H1 (cell line): Measurements from ENCODE around the gene SLC1A4. TPM values are rescaled to one million over a fixed set of nuclear protein-coding genes. Genes with fewer than 3 reads are reported as not detected.

Experiments used
- CTCF ChIA-PET: fragments of 300-600 bp; sonication (Branson Sonifier 250); formaldehyde crosslinking; loops from one replicate; lab custom pipeline; 2021; ENCODE audit not compliant: partially characterized antibody; lab: Charles Lee
- POLR2A ChIA-PET: fragments of 300-600 bp; sonication (Branson Sonifier 250); formaldehyde crosslinking; loops from one replicate; lab custom pipeline; 2021; ENCODE audit warnings: inconsistent platforms; ENCODE audit not compliant: partially characterized antibody; lab: Charles Lee
- DNase-seq, 2 experiments: peaks; one replicate each; pipeline versions ENCODE4 v3.0.0 to v3.0.0-alpha.2; 2010 to 2022; ENCODE audit warnings: low spot score in 2 of 2, low read depth in 1 of 2, mixed read lengths in 1 of 2
- FAIRE-seq: peaks from 2 replicates; lab custom pipeline; 2011; peaks lifted over from hg19 to GRCh38; lab: Jason Lieb, UNC
- H2AFZ ChIP-seq: 2 replicates; pipeline ENCODE4 v1.8.1; 2012; ENCODE audit warnings: low read length, inconsistent platforms
- H2AK5ac ChIP-seq: 2 replicates; pipeline ENCODE4 v1.6.1; 2013; ENCODE audit warnings: low read depth, low read length
- H2BK120ac ChIP-seq: replicated peaks from 2 replicates; pipeline ENCODE3; 2013; ENCODE audit warnings: low read depth, low read length, inconsistent platforms
- H2BK12ac ChIP-seq: 2 replicates; pipeline ENCODE4 v1.6.1; 2013; ENCODE audit warnings: low read depth, low read length
- H2BK15ac ChIP-seq: 2 replicates; pipeline ENCODE4 v1.6.1; 2013; ENCODE audit warnings: low read length
- H2BK20ac ChIP-seq: 2 replicates; pipeline ENCODE4 v1.6.1; 2013; ENCODE audit warnings: low read length
- H2BK5ac ChIP-seq: 2 replicates; pipeline ENCODE4 v1.6.1; 2013; ENCODE audit warnings: low read depth, low read length
- H3K14ac ChIP-seq: 2 replicates; pipeline ENCODE4 v1.6.1; 2013; ENCODE audit warnings: inconsistent platforms; ENCODE audit not compliant: insufficient read length
- H3K18ac ChIP-seq: 2 replicates; pipeline ENCODE4 v1.6.1; 2013; ENCODE audit warnings: low read length; ENCODE audit errors: extremely low read depth
- H3K23ac ChIP-seq: 2 replicates; pipeline ENCODE4 v1.6.1; 2013; ENCODE audit warnings: inconsistent platforms; ENCODE audit not compliant: insufficient read length
- H3K23me2 ChIP-seq: 2 replicates; pipeline ENCODE4 v1.6.1; 2013; ENCODE audit warnings: low read depth, low read length
- H3K27ac ChIP-seq: 2 replicates; pipeline ENCODE4 v1.6.1; 2011; ENCODE audit warnings: low read depth, low read length, inconsistent platforms
- H3K27me3 ChIP-seq, 4 experiments: replicated peaks in 1 of 4; 1 replicate in 1 of 4; 2 replicates in 3 of 4; pipeline versions ENCODE4 v1.6.1 to v1.8.1; 2011 to 2013; ENCODE audit warnings: low read length in 3 of 4, mild to moderate bottlenecking in 3 of 4, inconsistent platforms in 2 of 4, mixed read lengths in 2 of 4, moderate library complexity in 1 of 4; ENCODE audit not compliant: control insufficient read depth in 3 of 4, insufficient read depth in 3 of 4; ENCODE audit errors: extremely low read depth in 1 of 4
- H3K36me3 ChIP-seq, 4 experiments: 2 replicates each; pipeline versions ENCODE4 v1.6.1 to v1.8.1; 2011 to 2013; ENCODE audit warnings: mild to moderate bottlenecking in 4 of 4, low read length in 3 of 4, moderate library complexity in 2 of 4, control low read depth in 1 of 4, inconsistent platforms in 1 of 4; ENCODE audit not compliant: insufficient read depth in 4 of 4, control insufficient read depth in 2 of 4
- H3K4ac ChIP-seq: replicated peaks from 2 replicates; pipeline ENCODE3; 2013; ENCODE audit warnings: low read length, low read depth, mixed read lengths, inconsistent platforms; ENCODE audit not compliant: insufficient read length
- H3K4me1 ChIP-seq, 4 experiments: replicated peaks in 1 of 4; 1 replicate in 1 of 4; 2 replicates in 3 of 4; pipeline versions ENCODE4 v1.6.1 to v1.8.1; 2011 to 2013; ENCODE audit warnings: low read length in 3 of 4, inconsistent platforms in 2 of 4, mixed read lengths in 1 of 4; ENCODE audit not compliant: insufficient read depth in 4 of 4, control insufficient read depth in 3 of 4
- H3K4me2 ChIP-seq, 2 experiments: 2 replicates each; pipeline versions ENCODE4 v1.6.1 to v1.8.1; 2011 to 2013; ENCODE audit warnings: low read depth in 2 of 2, low read length in 2 of 2, control low read depth in 1 of 2, inconsistent platforms in 1 of 2, mild to moderate bottlenecking in 1 of 2; ENCODE audit not compliant: insufficient read depth in 1 of 2
- H3K4me3 ChIP-seq, 4 experiments: fragments of 200-600, 300-600 bp in 1 of 4; sonication (generic), shearing (Covaris generic), sonication (Bioruptor Twin) in 1 of 4; 2 replicates each; pipeline versions ENCODE4 v1.5.1 to v1.8.1; 2011 to 2016; ENCODE audit warnings: low read length in 4 of 4, low read depth in 3 of 4, control low read depth in 2 of 4, inconsistent platforms in 2 of 4, mild to moderate bottlenecking in 2 of 4, mixed read lengths in 1 of 4, moderate library complexity in 1 of 4; ENCODE audit not compliant: insufficient read depth in 2 of 4; ENCODE audit errors: extremely low read depth in 1 of 4
- H3K56ac ChIP-seq: replicated peaks from 2 replicates; pipeline ENCODE3; 2013; ENCODE audit warnings: low read depth, mild to moderate bottlenecking, mixed read lengths, low read length, inconsistent platforms; ENCODE audit not compliant: insufficient read length
- H3K79me1 ChIP-seq: 2 replicates; pipeline ENCODE4 v1.6.1; 2013; ENCODE audit warnings: low read depth, low read length, control low read depth
- H3K79me2 ChIP-seq, 2 experiments: 2 replicates each; pipeline versions ENCODE4 v1.6.1 to v1.8.1; 2012 to 2013; ENCODE audit warnings: low read length in 2 of 2, mild to moderate bottlenecking in 2 of 2, inconsistent platforms in 1 of 2; ENCODE audit not compliant: insufficient read depth in 2 of 2, control insufficient read depth in 1 of 2
- H3K9ac ChIP-seq, 4 experiments: replicated peaks in 1 of 4; 1 replicate in 1 of 4; 2 replicates in 3 of 4; pipeline versions ENCODE4 v1.6.1 to v1.8.1; 2011 to 2013; ENCODE audit warnings: low read depth in 3 of 4, low read length in 3 of 4, control low read depth in 2 of 4, mild to moderate bottlenecking in 2 of 4, moderate library complexity in 2 of 4, inconsistent platforms in 1 of 4; ENCODE audit errors: extremely low read depth in 1 of 4
- H3K9me3 ChIP-seq, 2 experiments: 2 replicates each; pipeline versions ENCODE4 v1.6.1 to v1.8.1; 2012 to 2013; ENCODE audit warnings: mild to moderate bottlenecking in 2 of 2, moderate library complexity in 2 of 2, control low read depth in 1 of 2, inconsistent platforms in 1 of 2, low read depth in 1 of 2, low read length in 1 of 2, mixed read lengths in 1 of 2; ENCODE audit not compliant: insufficient read depth in 2 of 2
- H4K20me1 ChIP-seq, 2 experiments: replicated peaks in 1 of 2; 2 replicates each; pipeline versions ENCODE3 to v1.8.1; 2011 to 2013; ENCODE audit warnings: inconsistent platforms in 2 of 2, low read length in 2 of 2, mild to moderate bottlenecking in 1 of 2; ENCODE audit not compliant: insufficient read depth in 2 of 2, control insufficient read depth in 1 of 2
- H4K5ac ChIP-seq: 2 replicates; pipeline ENCODE4 v1.6.1; 2013; ENCODE audit warnings: low read length, low read depth, mixed read lengths, inconsistent platforms; ENCODE audit not compliant: insufficient read length
- H4K8ac ChIP-seq: 2 replicates; pipeline ENCODE4 v1.8.0; 2013; ENCODE audit warnings: mild to moderate bottlenecking, moderate library complexity, low read length, inconsistent platforms; ENCODE audit not compliant: insufficient read depth; ENCODE audit errors: extremely low read depth
- H4K91ac ChIP-seq: replicated peaks from 2 replicates; pipeline ENCODE3; 2013; ENCODE audit warnings: low read length, mixed read lengths, inconsistent platforms; ENCODE audit not compliant: insufficient read length
- ATF3 ChIP-seq: IDR thresholded peaks from 2 replicates; pipeline ENCODE4 v1.6.1; 2011; ENCODE audit warnings: low read depth, mild to moderate bottlenecking, low read length; ENCODE audit not compliant: insufficient read depth
- EP300 ChIP-seq, 2 experiments: IDR thresholded peaks; 1 replicate in 1 of 2; 2 replicates in 1 of 2; pipeline ENCODE4 v1.6.1; 2011 to 2012; ENCODE audit warnings: low read depth in 2 of 2, low read length in 2 of 2, mild to moderate bottlenecking in 2 of 2, borderline replicate concordance in 1 of 2, inconsistent platforms in 1 of 2, moderate library complexity in 1 of 2
- EZH2 ChIP-seq: fragments of 200-600 bp; sonication (generic); IDR thresholded peaks from 2 replicates; pipeline ENCODE4 v1.7.1; 2012; ENCODE audit warnings: low read depth, mild to moderate bottlenecking, moderate library complexity, low read length, inconsistent platforms; ENCODE audit not compliant: severe bottlenecking
- GABPA ChIP-seq: IDR thresholded peaks from 2 replicates; pipeline ENCODE4 v1.6.1; 2011; ENCODE audit warnings: mild to moderate bottlenecking, low read length, moderate library complexity, borderline replicate concordance; ENCODE audit not compliant: insufficient read depth
- JUND ChIP-seq: IDR thresholded peaks from 2 replicates; pipeline ENCODE4 v1.6.1; 2011; ENCODE audit warnings: mild to moderate bottlenecking, improper control_type of control experiment, low read length
- KDM1A ChIP-seq: fragments of 200-600, 300-600 bp; sonication (generic); IDR thresholded peaks from 2 replicates; pipeline ENCODE4 v1.7.1; 2016; ENCODE audit warnings: mild to moderate bottlenecking, low read length, borderline replicate concordance
- MAFK ChIP-seq: IDR thresholded peaks from 2 replicates; pipeline ENCODE4 v1.6.1; 2012; ENCODE audit warnings: low read depth, mild to moderate bottlenecking, improper control_type of control experiment, low read length
- NRF1 ChIP-seq: IDR thresholded peaks from 2 replicates; pipeline ENCODE4 v1.6.1; 2011; ENCODE audit warnings: mild to moderate bottlenecking, low read depth, low read length, improper control_type of control experiment
- RBBP5 ChIP-seq: IDR thresholded peaks from 2 replicates; pipeline ENCODE4 v1.7.1; 2012; ENCODE audit warnings: low read depth, mild to moderate bottlenecking, inconsistent platforms, low read length, moderate library complexity, borderline replicate concordance
- SAP30 ChIP-seq: fragments of 300-600 bp; sonication (generic); IDR thresholded peaks from 2 replicates; pipeline ENCODE4 v1.7.1; 2012; ENCODE audit warnings: low read length, moderate library complexity, mild to moderate bottlenecking, inconsistent platforms; ENCODE audit not compliant: insufficient read depth, insufficient replicate concordance
- SIN3A ChIP-seq, 2 experiments: IDR thresholded peaks in 1 of 2; conservative IDR thresholded peaks in 1 of 2; 2 replicates each; pipeline ENCODE4 v1.6.1; 2011 to 2012; ENCODE audit warnings: low read length in 2 of 2, improper control_type of control experiment in 1 of 2, low read depth in 1 of 2, mild to moderate bottlenecking in 1 of 2
- WGBS, 2 experiments: shearing (Covaris generic) in 1 of 2; methylation state at CpG; one replicate each; pipeline versions ENCODE4 v1.1.6 to v1.1.7; 2013 to 2015; ENCODE audit warnings: low lambda C conversion rate in 2 of 2, mixed read lengths in 2 of 2, inconsistent platforms in 1 of 2, low coverage in 1 of 2, missing lambda C conversion rate in 1 of 2; ENCODE audit not compliant: insufficient replicate concordance in 2 of 2, insufficient coverage in 1 of 2, insufficient read length in 1 of 2; ENCODE audit errors: extremely low coverage in 1 of 2, missing lambda C conversion rate in 1 of 2; 5-methylcytosine and 5-hydroxymethylcytosine counted together
- polyA plus RNA-seq, 7 experiments: library from polyadenylated mRNA; depleted of rRNA in 3 of 7; stranded (reverse) in 5 of 7; unstranded in 2 of 7; fragments of >200 nt in 5 of 7; fragments of 200-250 nt in 2 of 7; gene quantifications; 1 replicate in 5 of 7; 2 replicates in 1 of 7; 4 replicates in 1 of 7; pipeline versions ENCODE4 v1.2.1 to v1.2.3, GENCODE V29; 2011 to 2013; ENCODE audit warnings: missing spikeins in 2 of 7, mixed read lengths in 2 of 7
- total RNA-seq: library from RNA; stranded (reverse); fragmentation: NEBNext Ultra II Directional; extraction: Animal tissue kit (Norgen Biotek cat#: 25700); gene quantifications from 2 replicates; pipeline ENCODE4 v1.2.1, GENCODE V29; 2021
- TF ChIP-seq, protein P1 (sequence below): IDR thresholded peaks from 2 replicates; pipeline ENCODE4 v1.6.1; 2012; ENCODE audit warnings: inconsistent platforms

The SLC1A4 gene
- total and polyA plus RNA-seq, 2 of the 8 experiments (the other 6 are each of a cell fraction or from before 2014, with no cell fraction given): 0.44 to 0.86 TPM

GRCh38 chr2:64955467-64955866, 33.7 kb upstream of the SLC1A4 start:
- Histone ChIP-seq H3K36me3 (no peaks in the 10 kb centered on the region; a peak in 1 of 8 replicates), H3K4me2 (no peak overlapping the region)
- CTCF ChIA-PET: interaction anchor here (1.1 to 2.0 kb wide), 2 partner anchors 11 to 368 kb away, joined by 6 to 7 read pairs; no protein-coding TSS in a partner anchor
- TF ChIP-seq GABPA: no peak
- no peak for TF ChIP-seq JUND
- TF ChIP-seq NRF1: no peak
- TF ChIP-seq SIN3A (conservative IDR thresholded peaks at IDR 0.05 in 1 of 2, IDR thresholded peaks at IDR 0.05 in 1 of 2; ENCODE audit: low read depth in 1 of 2, low read length in 2 of 2): no peak
- TF ChIP-seq MAFK: no peak
- no peak for TF ChIP-seq KDM1A
- no peak for TF ChIP-seq EP300 (IDR thresholded peaks at IDR 0.05; ENCODE audit: borderline replicate concordance in 1 of 2, low read depth in 2 of 2, low read length in 2 of 2)
- no peak for TF ChIP-seq RBBP5
- no peak for TF ChIP-seq SAP30
- TF ChIP-seq ATF3: no peak
- no peak for TF ChIP-seq EZH2
- TF ChIP-seq, protein P1, sequence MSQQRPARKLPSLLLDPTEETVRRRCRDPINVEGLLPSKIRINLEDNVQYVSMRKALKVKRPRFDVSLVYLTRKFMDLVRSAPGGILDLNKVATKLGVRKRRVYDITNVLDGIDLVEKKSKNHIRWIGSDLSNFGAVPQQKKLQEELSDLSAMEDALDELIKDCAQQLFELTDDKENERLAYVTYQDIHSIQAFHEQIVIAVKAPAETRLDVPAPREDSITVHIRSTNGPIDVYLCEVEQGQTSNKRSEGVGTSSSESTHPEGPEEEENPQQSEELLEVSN: no peak

More at GRCh38 chr2:64955467-64955866, 33.7 kb upstream of the SLC1A4 start:
- Histone ChIP-seq H2AFZ (no peak overlapping the region), H3K79me1 (no peaks in the 10 kb centered on the region), H4K8ac (no peak overlapping the region), H3K79me2 (no peaks in the 10 kb centered on the region), H2BK12ac (no peak overlapping the region), H2BK20ac (no peak overlapping the region), H3K27me3 (no peaks in the 10 kb centered on the region), H3K23ac (no peak overlapping the region), H3K18ac (no peak overlapping the region), H2AK5ac (no peak overlapping the region), H2BK15ac (no peak overlapping the region), H3K9ac (no peak overlapping the region), H2BK120ac (no peak overlapping the region), H3K14ac (no peak overlapping the region), H3K9me3 (peaks cover 2 to 4% of the 10 kb centered on the region in 2 experiments; a peak in 1 of 4 replicates), H3K4ac (no peak overlapping the region), H3K4me3 (no peak overlapping the region), H3K27ac (no peak overlapping the region), H4K20me1 (no peaks in the 10 kb centered on the region), H3K56ac (no peak overlapping the region), H4K91ac (no peak overlapping the region), H3K4me1 (peaks cover 0 to 2% (median 0%) of the 10 kb centered on the region in 4 experiments; a peak in 1 of 7 replicates), H3K23me2 (no peaks in the 10 kb centered on the region), H2BK5ac (no peak overlapping the region), H4K5ac (no peak overlapping the region)
- no peak for FAIRE-seq
- no peak for DNase-seq
- POLR2A ChIA-PET: no interaction called here
- WGBS, 2 experiments: 90% methylated on average over 2 of the region's 2 CpGs; no CpG with 5 or more reads in 1 of the 2 experiments
